Measurements from ENCODE around the gene QKI. TPM values are rescaled to one million over a fixed set of nuclear protein-coding genes. Genes with fewer than 3 reads are reported as not detected.

QKI gene
- total RNA-seq = 100 to 1,000 TPM; 169 to 208 TPM

GRCh38 chr6:163414117-163414945 lies at the start of gene QKI:
TSS of gene QKI (plus strand) at chr6:163414718. CDS start at chr6:163415194, 476 bp downstream.

